Brain microvascular endothelial cell (primary cell): Measurements from ENCODE around the gene ARHGEF17.

Source experiments
- DNase-seq: peaks from one replicate; pipeline ENCODE4 v3.0.0-alpha.2; 2020
- H3K27ac ChIP-seq: fragments of 250-450 bp; sonication (Bioruptor Pico); 2 replicates; pipeline ENCODE4 v1.5.1; 2020; ENCODE audit warnings: mild to moderate bottlenecking, moderate library complexity
- H3K27me3 ChIP-seq: fragments of 250-450 bp; sonication (Bioruptor Pico); replicated peaks from 2 replicates; pipeline ENCODE4 v1.5.1; 2020; ENCODE audit warnings: mild to moderate bottlenecking
- H3K36me3 ChIP-seq: fragments of 250-450 bp; sonication (Bioruptor Pico); replicated peaks from 2 replicates; pipeline ENCODE4 v1.5.1; 2020; ENCODE audit warnings: mild to moderate bottlenecking
- H3K4me3 ChIP-seq: 2 replicates; pipeline ENCODE4 v1.5.1; 2011; ENCODE audit warnings: low read depth, mild to moderate bottlenecking, control low read depth, low read length, moderate library complexity
- CTCF ChIP-seq: IDR thresholded peaks from 2 replicates; pipeline ENCODE4 v1.5.1; 2011; ENCODE audit warnings: low read depth, mild to moderate bottlenecking, moderate library complexity, low read length, control low read depth, inconsistent platforms; ENCODE audit errors: missing control alignments
- in situ Hi-C: cut with HindIII; loops from 2 replicates; pipeline ENCODE4 v1.10.0; 2017; ENCODE audit warnings: low sequenced_read_pairs, low pct_ligation_motif_present

Gene ARHGEF17

GRCh38 chr11:73307323-73308002 is 613 bp upstream of the ARHGEF17 start:
- no peaks in the 10 kb centered on the region for H3K36me3 ChIP-seq
- peak overlapping the region; percentile 93 for H3K27ac ChIP-seq
- H3K4me3 ChIP-seq, result peak overlapping the region; percentile 70
- in situ Hi-C loops, result no loop called here
- DNase-seq, result peak; percentile 96
- no peaks in the 10 kb centered on the region for H3K27me3 ChIP-seq
- peak; percentile 87 for TF ChIP-seq CTCF

DNA sequence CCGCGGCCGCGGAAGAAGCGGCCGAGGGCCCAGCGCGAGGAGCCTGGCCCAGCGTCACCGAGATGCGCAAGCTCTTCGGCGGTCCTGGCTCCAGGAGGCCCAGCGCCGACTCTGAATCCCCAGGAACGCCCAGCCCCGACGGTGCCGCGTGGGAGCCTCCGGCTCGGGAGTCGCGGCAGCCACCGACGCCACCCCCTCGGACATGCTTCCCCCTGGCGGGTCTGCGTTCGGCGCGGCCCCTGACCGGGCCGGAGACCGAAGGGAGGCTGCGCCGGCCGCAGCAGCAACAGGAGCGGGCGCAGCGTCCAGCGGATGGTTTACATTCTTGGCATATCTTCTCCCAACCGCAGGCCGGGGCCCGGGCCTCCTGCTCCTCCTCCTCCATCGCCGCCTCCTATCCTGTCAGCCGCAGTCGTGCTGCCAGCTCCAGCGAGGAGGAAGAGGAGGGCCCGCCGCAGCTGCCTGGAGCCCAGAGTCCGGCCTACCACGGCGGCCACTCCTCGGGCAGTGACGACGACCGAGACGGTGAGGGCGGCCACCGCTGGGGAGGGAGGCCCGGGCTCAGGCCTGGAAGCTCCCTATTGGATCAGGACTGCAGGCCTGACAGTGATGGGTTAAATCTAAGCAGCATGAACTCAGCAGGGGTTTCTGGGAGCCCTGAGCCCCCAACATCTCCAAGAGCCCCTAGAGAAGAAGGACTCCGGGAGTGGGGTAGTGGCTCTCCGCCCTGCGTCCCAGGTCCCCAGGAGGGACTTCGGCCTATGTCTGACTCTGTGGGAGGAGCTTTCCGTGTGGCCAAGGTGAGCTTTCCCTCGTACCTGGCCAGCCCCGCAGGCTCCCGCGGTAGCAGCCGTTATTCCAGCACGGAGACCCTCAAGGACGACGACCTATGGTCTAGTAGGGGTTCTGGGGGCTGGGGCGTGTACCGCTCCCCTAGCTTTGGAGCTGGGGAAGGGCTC is 1.2 kb downstream of the ARHGEF17 start:
- no peak for TF ChIP-seq CTCF
- Histone ChIP-seq H3K27ac (peak overlapping the region; percentile 93), H3K36me3 (peaks cover 2% of the 10 kb centered on the region), H3K27me3 (no peaks in the 10 kb centered on the region), H3K4me3 (peak overlapping the region; percentile 70)
- peak; percentile 94 for DNase-seq
- in situ Hi-C loops, result no loop called here

GRCh38 chr11:73310076-73310475 is 2.0 kb downstream of the ARHGEF17 start:
- Histone ChIP-seq H3K27me3 (no peaks in the 10 kb centered on the region), H3K4me3 (peak overlapping the region; percentile 70), H3K27ac (no peak overlapping the region), H3K36me3 (peaks cover 2% of the 10 kb centered on the region)
- in situ Hi-C loops, result no loop called here
- no peak for DNase-seq
- TF ChIP-seq CTCF, result no peak

GRCh38 chr11:73310661-73311393 is 2.8 kb downstream of the ARHGEF17 start:
- peak overlapping the region; percentile 70 for H3K4me3 ChIP-seq
- no peaks in the 10 kb centered on the region for H3K27me3 ChIP-seq
- in situ Hi-C loops, result no loop called here
- peaks cover 2% of the 10 kb centered on the region for H3K36me3 ChIP-seq
- H3K27ac ChIP-seq, result no peak overlapping the region
- no peak for DNase-seq
- no peak for TF ChIP-seq CTCF

DNA sequence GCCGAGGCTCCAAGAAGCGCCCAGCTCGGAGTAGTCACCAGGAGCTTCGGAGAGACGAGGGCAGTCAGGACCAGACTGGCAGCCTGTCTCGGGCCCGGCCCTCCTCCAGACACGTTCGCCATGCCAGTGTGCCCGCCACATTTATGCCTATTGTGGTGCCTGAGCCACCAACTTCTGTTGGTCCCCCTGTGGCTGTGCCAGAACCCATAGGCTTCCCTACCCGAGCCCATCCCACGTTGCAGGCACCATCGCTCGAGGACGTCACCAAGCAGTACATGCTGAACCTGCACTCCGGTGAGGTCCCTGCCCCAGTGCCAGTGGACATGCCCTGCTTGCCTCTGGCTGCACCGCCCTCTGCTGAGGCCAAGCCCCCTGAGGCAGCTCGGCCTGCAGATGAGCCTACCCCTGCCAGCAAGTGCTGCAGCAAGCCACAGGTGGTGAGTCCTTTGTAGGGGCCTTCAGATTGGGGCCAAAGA is 3.4 kb downstream of the ARHGEF17 start:
- in situ Hi-C loops, result no loop called here
- peak overlapping the region; percentile 41 for H3K4me3 ChIP-seq
- H3K27ac ChIP-seq, result no peak overlapping the region
- no peak for TF ChIP-seq CTCF
- no peaks in the 10 kb centered on the region for H3K27me3 ChIP-seq
- H3K36me3 ChIP-seq, result peaks cover 2% of the 10 kb centered on the region
- no peak for DNase-seq
